GM18508 (cell line): ENCODE results near the gene TPRN.

ENCODE experiments used
- ATAC-seq: cut with Tn5 transposase; IDR thresholded peaks from one replicate; pipeline ENCODE4 v1.9.1; 2021; ENCODE audit warnings: moderate number of reproducible peaks; ENCODE audit not compliant: insufficient read depth, unreplicated experiment

Gene TPRN

GRCh38 chr9:137148661-137149060, 51.9 kb downstream of the TPRN start:
- no peak for ATAC-seq

DNA sequence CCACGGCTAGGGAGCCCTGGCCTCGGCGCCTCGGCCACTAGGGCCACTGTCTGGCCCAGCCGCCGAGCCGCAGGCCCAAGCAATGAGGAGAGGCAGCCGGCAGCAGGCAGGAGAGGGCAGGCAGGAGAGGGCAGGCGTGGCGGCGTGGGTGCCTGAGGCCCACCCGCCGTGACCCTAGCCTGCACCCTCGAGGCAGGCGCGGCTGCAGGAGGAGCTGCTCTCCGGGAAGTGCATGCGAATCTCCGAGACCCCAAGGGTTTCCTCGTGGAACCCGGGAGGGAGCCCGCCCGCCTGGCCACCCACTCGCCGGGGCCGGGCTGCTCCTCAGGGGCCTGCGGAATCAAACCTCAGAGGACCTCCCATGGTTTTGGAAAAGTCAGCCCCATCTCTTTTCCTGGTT, 52.3 kb downstream of the TPRN start:
- ATAC-seq, result no peak

DNA sequence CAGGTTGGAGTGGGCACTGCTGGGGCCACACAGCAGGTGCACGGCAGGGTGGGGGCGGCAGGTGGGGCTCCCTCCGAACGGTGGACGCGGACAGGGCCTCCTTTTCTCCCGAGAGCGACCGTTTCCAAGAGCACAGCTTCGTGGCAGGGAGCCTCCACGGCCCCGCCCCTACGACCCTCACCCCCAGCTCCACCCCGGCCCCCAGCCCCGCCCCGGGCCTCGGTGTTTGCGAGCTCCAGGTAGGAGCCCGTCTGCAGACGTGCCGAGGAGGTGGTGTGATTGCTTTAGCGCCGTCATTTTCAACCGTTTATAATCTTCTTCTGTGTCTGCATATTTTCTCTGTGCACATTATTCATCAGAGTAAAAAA, 52.8 kb downstream of the TPRN start:
- no peak for ATAC-seq

DNA sequence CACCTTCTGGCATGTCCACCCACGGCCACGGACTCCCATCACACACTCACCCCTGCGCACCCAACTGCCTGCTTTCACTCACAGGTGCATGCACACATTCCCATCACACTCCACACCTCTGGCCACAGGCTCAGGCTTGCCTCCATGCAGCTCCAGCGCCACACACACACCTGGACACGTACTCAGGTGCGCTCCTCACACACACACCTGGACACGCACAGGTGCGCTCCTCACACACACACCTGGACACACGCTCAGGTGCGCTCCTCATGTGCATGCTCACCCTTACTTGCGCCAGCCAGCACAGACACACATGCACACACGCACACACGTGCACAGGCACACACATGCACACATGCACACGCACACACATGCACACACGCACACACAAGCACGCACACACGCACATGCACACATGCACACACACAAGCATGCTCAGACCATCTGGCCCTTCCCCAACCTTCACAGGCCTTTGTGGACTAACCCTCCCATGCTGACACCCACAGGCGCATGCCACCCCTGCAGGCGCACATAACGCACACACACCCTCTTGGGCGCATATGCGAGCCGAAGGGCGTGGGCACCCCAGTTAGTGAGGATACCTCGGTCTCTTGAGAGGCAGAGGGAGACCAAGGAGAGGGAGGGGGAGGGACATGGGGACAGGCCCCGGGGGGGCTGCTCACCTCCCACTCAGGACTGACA, 53.3 kb downstream of the TPRN start:
- ATAC-seq, result no peak

DNA sequence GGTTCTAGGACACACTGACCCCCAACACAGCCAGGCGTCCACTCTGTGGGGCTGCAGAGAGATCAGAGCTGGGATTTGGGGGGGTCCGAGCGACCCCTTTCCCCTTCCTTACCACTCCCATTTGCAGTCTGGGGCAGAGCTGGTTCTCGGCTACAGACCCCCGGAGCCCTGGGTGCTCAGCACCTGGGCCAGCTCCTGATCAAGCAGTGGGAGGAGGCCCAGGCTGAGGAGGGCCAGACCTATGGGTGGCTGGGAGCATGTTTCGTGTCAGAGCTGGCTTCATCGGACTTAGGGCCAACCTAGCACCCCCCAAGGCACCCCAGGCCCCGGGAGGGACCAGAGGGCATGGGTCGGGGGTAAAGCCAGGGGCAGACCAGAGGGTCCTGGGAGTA, 54.0 kb downstream of the TPRN start:
- ATAC-seq, result no peak

- ATAC-seq, result no peak
These were observed 54.6 kb downstream of the TPRN start for GRCh38 chr9:137145731-137146526.

GRCh38 chr9:137143459-137143858, 57.1 kb downstream of the TPRN start:
- no peak for ATAC-seq

GRCh38 chr9:137141976-137142936, 58.3 kb downstream of the TPRN start:
- no peak for ATAC-seq
